WTC11 (cell line): ENCODE data around the gene SLC12A6.

Source experiments
- ATF1 ChIP-seq: sonication (generic); formaldehyde crosslinking; IDR thresholded peaks from 2 replicates; pipeline ENCODE4 v1.8.1; 2023; ENCODE audit warnings: mild to moderate bottlenecking, moderate library complexity, missing genetic modification reagents
- CTCF ChIP-seq: fragments of 200-600 bp; IDR thresholded peaks from 2 replicates; pipeline ENCODE4 v1.8.0; 2022; ENCODE audit warnings: antibody characterized with exemption
- NR2C2 ChIP-seq: sonication (generic); formaldehyde crosslinking; IDR thresholded peaks from 2 replicates; pipeline ENCODE4 v1.8.0; 2022; ENCODE audit warnings: mild to moderate bottlenecking, missing genetic modification reagents

DNA sequence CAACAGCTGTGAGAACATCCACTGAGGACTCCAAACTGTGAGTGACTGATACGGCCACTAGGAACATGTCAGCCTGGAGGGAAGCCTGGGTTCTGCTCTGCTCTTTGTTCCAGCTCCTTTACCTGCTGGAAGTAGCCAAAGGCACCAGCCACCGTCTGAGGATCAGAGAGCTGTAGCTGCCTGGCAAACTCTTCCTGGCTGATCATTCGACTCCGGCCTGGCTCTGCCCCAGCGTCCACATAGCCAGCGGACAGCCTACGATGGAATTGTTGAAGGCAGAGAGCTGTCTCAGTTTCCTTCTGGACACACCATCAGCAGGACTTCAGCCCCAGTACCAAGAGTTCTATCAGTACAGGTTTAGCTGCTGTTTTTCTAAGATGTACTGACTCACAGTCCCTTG lies 23.7 kb upstream of the SLC12A6 start:
- no peak for TF ChIP-seq CTCF
- TF ChIP-seq ATF1 (CRISPR knock-in tag): no peak
- no peak for TF ChIP-seq NR2C2
